ENCODE data around the gene NACC2. TPM values are rescaled to one million over a fixed set of nuclear protein-coding genes. Genes with fewer than 3 reads are reported as not detected.

The NACC2 gene
- total RNA-seq, 1 donor from 2014 or later = 8.1 TPM

DNA sequence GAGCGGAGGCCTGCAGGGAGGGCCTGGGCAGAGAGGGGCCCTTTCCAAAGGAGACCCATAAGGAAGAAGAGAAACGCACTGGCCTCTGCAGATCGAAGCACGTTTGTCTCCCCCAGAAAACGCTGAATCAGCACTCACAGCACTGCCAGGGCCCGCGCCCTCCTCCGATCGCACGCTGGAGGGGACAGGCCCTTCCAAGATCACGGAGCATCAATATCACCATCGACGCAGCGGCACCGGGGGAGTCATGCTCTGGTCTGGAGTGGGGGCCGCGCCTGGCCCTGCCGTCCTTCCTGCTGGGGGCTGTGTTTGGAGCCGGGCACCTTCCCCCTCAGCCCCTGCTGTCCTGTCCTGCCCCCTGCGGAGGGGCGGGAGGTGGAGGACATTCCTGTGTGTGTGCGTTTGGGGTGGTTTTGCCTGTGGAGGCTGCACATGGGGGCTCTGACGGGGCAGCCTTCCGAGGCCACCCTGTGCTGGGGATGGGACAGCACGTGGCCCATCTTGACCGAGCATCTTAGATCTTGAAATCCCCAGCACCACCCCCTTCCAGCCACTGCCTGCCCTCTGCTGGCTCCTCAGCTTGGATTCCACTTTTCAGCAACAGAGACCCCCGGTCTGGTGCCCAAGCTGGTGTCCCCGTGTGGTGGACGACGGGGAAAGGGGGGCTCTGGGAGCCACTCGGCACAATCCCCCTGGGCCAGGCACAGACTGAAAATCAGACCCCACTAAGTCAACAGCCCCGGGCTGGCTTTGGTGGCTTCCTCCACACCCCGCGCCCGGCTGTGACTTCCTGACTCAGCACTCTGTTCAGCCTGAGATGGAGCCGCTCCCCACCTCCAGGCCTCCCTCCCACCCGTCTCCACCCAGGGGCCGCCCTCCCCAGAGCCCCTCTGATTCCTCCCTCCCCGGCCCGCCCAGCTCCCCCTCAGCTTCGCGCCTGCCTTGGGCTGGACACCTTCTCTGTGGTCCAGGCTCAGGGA, 15.3 kb upstream of the NACC2 start:
- no peak overlapping the region for H3K27ac Mint-ChIP-seq (ENCODE audit: unreplicated experiment)
- no peak for DNase-seq (ENCODE audit: low read depth, low spot score)
- H3K4me1 Mint-ChIP-seq = peaks cover 11% of the 10 kb centered on the region
- no peaks in the 10 kb centered on the region for H3K9me3 Mint-ChIP-seq
- peak; percentile 34 for TF ChIP-seq CTCF (conservative IDR thresholded peaks at IDR 0.05)
- H3K27me3 Mint-ChIP-seq (ENCODE audit: low read depth) = peaks cover 14% of the 10 kb centered on the region
- peak overlapping the region; percentile 57 for H3K4me3 Mint-ChIP-seq
- no peaks in the 10 kb centered on the region for H3K36me3 Mint-ChIP-seq (ENCODE audit: low read depth)

DNA sequence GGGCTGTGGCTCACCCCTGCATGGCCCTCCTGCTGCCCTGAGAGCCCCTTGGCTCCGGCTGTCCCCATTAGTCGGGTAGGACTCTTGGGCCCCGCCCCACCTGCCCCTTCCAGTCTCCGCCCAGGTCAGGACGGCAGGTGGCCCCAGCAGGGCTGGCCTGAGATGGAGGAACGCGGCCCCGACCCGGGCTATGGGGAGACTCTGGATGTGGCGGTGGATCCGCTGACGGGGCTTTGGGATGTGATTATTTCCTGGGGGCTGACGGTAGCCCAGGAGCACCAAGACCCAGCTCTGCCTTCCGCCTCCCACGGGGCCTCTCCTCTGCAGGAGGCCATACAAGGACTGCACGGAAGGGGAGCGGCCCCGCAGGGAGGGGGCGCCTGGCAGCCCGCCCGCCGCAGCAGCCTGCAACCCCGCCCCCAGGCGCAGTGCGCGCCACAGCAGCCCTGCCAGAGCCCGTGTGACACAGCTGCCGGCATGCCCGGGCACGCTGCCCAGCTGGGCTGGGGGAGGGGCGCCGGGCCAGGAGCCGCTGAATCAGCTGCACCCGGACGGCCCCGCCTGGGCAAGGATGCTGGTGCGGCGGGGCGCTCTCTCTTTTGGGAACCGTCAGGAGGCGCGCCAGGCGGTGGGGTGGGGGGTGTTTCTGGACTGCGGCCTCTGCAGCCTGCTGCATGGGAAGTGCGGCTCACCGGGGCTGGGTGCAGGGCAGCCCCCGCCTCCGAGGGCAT, 14.4 kb upstream of the NACC2 start:
- no peaks in the 10 kb centered on the region for H3K9me3 Mint-ChIP-seq
- no peaks in the 10 kb centered on the region for H3K36me3 Mint-ChIP-seq (ENCODE audit: low read depth)
- peak; percentile 48 for DNase-seq (ENCODE audit: low read depth, low spot score)
- H3K27ac Mint-ChIP-seq (ENCODE audit: unreplicated experiment) = no peak overlapping the region
- H3K4me3 Mint-ChIP-seq = peak overlapping the region; percentile 57
- H3K27me3 Mint-ChIP-seq (ENCODE audit: low read depth) = peaks cover 14% of the 10 kb centered on the region
- peaks cover 11% of the 10 kb centered on the region for H3K4me1 Mint-ChIP-seq
- no peak for TF ChIP-seq CTCF (conservative IDR thresholded peaks at IDR 0.05)

GRCh38 chr9:136108648-136109266, 13.7 kb upstream of the NACC2 start:
- no peak overlapping the region for H3K27ac Mint-ChIP-seq (ENCODE audit: unreplicated experiment)
- H3K27me3 Mint-ChIP-seq (ENCODE audit: low read depth) = peaks cover 14% of the 10 kb centered on the region
- no peak for DNase-seq (ENCODE audit: low read depth, low spot score)
- H3K4me1 Mint-ChIP-seq = peaks cover 11% of the 10 kb centered on the region
- no peak for TF ChIP-seq CTCF (conservative IDR thresholded peaks at IDR 0.05)
- H3K9me3 Mint-ChIP-seq = no peaks in the 10 kb centered on the region
- no peaks in the 10 kb centered on the region for H3K36me3 Mint-ChIP-seq (ENCODE audit: low read depth)
- H3K4me3 Mint-ChIP-seq = no peak overlapping the region

DNA sequence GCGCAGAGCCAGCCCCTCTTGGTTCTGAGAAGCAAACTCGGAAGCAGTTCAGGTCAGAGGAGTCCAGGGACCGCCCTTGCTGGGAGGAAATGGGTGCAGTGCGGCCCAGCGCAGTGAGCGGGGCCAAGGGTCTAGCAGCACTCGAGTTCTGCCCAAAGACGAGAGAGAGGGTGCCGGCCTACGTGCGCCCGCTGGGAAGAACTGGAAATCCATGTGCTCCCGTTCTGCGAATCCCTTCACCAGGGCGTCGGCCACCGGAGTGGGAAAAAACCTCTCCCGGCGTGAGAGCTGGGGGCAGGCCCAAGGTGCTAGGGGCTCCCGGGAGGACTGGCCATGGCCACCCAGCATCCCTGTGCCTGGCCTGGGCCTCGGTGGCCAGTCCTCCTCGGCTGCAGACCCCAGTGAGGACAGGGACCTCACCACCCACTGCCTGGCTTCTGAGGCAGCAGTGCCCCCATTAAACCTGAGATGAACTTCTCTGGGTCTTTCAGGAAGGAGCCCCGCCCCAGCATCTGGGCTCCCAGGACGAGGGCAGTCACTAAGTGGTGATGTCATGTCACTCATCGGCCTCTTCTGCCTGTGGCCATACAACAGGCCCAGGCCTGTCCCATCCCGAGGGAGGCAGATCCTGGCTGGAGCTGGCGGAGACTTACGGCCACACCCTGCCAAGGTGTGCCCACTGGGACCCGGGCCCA, 13.0 kb upstream of the NACC2 start:
- no peaks in the 10 kb centered on the region for H3K36me3 Mint-ChIP-seq (ENCODE audit: low read depth)
- peak overlapping the region; percentile 19 for H3K4me3 Mint-ChIP-seq
- peaks cover 14% of the 10 kb centered on the region for H3K27me3 Mint-ChIP-seq (ENCODE audit: low read depth)
- DNase-seq (ENCODE audit: low read depth, low spot score) = no peak
- no peak for TF ChIP-seq CTCF (conservative IDR thresholded peaks at IDR 0.05)
- H3K9me3 Mint-ChIP-seq = no peaks in the 10 kb centered on the region
- peaks cover 11% of the 10 kb centered on the region for H3K4me1 Mint-ChIP-seq
- no peak overlapping the region for H3K27ac Mint-ChIP-seq (ENCODE audit: unreplicated experiment)

Data from neural crest cell (in vitro differentiated cells).